SK-N-SH treated with all-trans-retinoic acid at 6 μM for 48 hours (cell line): ENCODE data around the gene TAF5.

Source experiments
- CREB5 ChIP-seq: fragments of 250-450 bp; sonication (Bioruptor Pico); IDR thresholded peaks from 2 replicates; pipeline ENCODE4 v1.5.1; 2020; ENCODE audit warnings: low read depth, mild to moderate bottlenecking, moderate library complexity
- CSDC2 ChIP-seq: fragments of 250-450 bp; sonication (Bioruptor Pico); IDR thresholded peaks from 2 replicates; pipeline ENCODE4 v1.5.0; 2020; ENCODE audit warnings: mild to moderate bottlenecking, moderate library complexity
- CSRNP3 ChIP-seq: fragments of 250-450 bp; sonication (Bioruptor Pico); IDR thresholded peaks from 2 replicates; pipeline ENCODE4 v1.5.1; 2021; ENCODE audit warnings: mild to moderate bottlenecking, moderate library complexity
- GLIS3 ChIP-seq: fragments of 250-450 bp; sonication (Bioruptor Pico); IDR thresholded peaks from 2 replicates; pipeline ENCODE4 v1.5.0; 2020; ENCODE audit warnings: mild to moderate bottlenecking, moderate library complexity
- PATZ1 ChIP-seq: fragments of 250-450 bp; sonication (Bioruptor Pico); IDR thresholded peaks from 2 replicates; pipeline ENCODE4 v1.8.0; 2020; ENCODE audit warnings: mild to moderate bottlenecking, moderate library complexity, borderline replicate concordance
- RARB ChIP-seq: fragments of 250-450 bp; sonication (Bioruptor Pico); IDR thresholded peaks from 2 replicates; pipeline ENCODE4 v1.8.0; 2021; ENCODE audit warnings: mild to moderate bottlenecking, moderate library complexity
- TCF4 ChIP-seq: fragments of 250-450 bp; sonication (Bioruptor Pico); IDR thresholded peaks from 2 replicates; pipeline ENCODE4 v1.8.0; 2021; ENCODE audit warnings: mild to moderate bottlenecking, moderate library complexity, borderline replicate concordance
- TSHZ2 ChIP-seq: fragments of 250-450 bp; sonication (Bioruptor Pico); IDR thresholded peaks from 2 replicates; pipeline ENCODE4 v1.5.0; 2020; ENCODE audit warnings: mild to moderate bottlenecking, moderate library complexity
- ZC3H10 ChIP-seq: fragments of 250-450 bp; sonication (Bioruptor Pico); IDR thresholded peaks from 2 replicates; pipeline ENCODE4 v1.5.1; 2021; ENCODE audit warnings: mild to moderate bottlenecking, moderate library complexity
- ZFP3 ChIP-seq: fragments of 250-450 bp; sonication (Bioruptor Pico); IDR thresholded peaks from 2 replicates; pipeline ENCODE4 v1.5.0; 2020; ENCODE audit warnings: mild to moderate bottlenecking, moderate library complexity
- ZFP30 ChIP-seq: fragments of 450-650 bp; formaldehyde crosslinking; IDR thresholded peaks from 2 replicates; pipeline ENCODE4 v1.5.0; 2022; ENCODE audit warnings: mild to moderate bottlenecking, moderate library complexity
- ZNF565 ChIP-seq: fragments of 450-650 bp; formaldehyde crosslinking; conservative IDR thresholded peaks from 2 replicates; pipeline ENCODE4 v1.5.0; 2020; ENCODE audit warnings: low read depth, mild to moderate bottlenecking, moderate library complexity
- ZNF70 ChIP-seq: fragments of 450-650 bp; formaldehyde crosslinking; IDR thresholded peaks from 2 replicates; pipeline ENCODE4 v1.5.0; 2020; ENCODE audit warnings: mild to moderate bottlenecking, moderate library complexity
- ZNF8 ChIP-seq: fragments of 450-650 bp; formaldehyde crosslinking; IDR thresholded peaks from 2 replicates; pipeline ENCODE4 v1.5.0; 2020; ENCODE audit warnings: mild to moderate bottlenecking, moderate library complexity

- no peak for TF ChIP-seq PATZ1 (CRISPR knock-in tag)
- no peak for TF ChIP-seq ZNF565 (CRISPR knock-in tag)
- TF ChIP-seq ZNF70 (CRISPR knock-in tag) = no peak
- TF ChIP-seq RARB (CRISPR knock-in tag) = no peak
- no peak for TF ChIP-seq TSHZ2 (CRISPR knock-in tag)
- no peak for TF ChIP-seq CSDC2
- TF ChIP-seq ZFP3 = no peak
- no peak for TF ChIP-seq ZC3H10 (CRISPR knock-in tag)
- no peak for TF ChIP-seq ZNF8 (CRISPR knock-in tag)
- no peak for TF ChIP-seq TCF4 (CRISPR knock-in tag)
- TF ChIP-seq ZFP30 (CRISPR knock-in tag) = no peak
- TF ChIP-seq GLIS3 (CRISPR knock-in tag) = no peak
- no peak for TF ChIP-seq CSRNP3 (CRISPR knock-in tag)
- no peak for TF ChIP-seq CREB5 (CRISPR knock-in tag)
These were observed 56.0 kb downstream of the TAF5 start for GRCh38 chr10:103423748-103424147.
